ENCODE data around the gene FRRS1. TPM values are rescaled to one million over a fixed set of nuclear protein-coding genes. Genes with fewer than 3 reads are reported as not detected.

FRRS1 gene
- total and polyA plus RNA-seq, 2 experiments from 2014 or later: 0.34 to 6.8 TPM

DNA sequence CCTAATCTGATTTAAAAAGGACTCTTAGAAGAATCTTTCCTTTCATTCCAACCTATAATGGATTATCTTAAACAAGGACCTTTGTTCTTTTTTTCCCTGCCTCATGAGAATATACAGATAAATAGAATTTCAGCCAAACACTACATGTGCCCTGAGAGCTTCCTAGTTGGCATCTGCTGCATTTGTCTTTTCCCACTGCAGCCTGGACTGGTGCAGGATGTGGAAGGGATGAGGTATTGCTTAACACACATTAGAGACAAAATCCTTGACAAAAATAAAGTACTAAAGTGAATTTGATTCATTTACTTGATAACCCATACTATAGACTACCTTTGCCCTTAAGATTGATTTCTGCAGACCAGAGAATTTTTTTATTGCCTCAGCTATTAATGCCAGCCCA is 61.0 kb downstream of the FRRS1 start (continued):
- TF ChIP-seq, protein P1, sequence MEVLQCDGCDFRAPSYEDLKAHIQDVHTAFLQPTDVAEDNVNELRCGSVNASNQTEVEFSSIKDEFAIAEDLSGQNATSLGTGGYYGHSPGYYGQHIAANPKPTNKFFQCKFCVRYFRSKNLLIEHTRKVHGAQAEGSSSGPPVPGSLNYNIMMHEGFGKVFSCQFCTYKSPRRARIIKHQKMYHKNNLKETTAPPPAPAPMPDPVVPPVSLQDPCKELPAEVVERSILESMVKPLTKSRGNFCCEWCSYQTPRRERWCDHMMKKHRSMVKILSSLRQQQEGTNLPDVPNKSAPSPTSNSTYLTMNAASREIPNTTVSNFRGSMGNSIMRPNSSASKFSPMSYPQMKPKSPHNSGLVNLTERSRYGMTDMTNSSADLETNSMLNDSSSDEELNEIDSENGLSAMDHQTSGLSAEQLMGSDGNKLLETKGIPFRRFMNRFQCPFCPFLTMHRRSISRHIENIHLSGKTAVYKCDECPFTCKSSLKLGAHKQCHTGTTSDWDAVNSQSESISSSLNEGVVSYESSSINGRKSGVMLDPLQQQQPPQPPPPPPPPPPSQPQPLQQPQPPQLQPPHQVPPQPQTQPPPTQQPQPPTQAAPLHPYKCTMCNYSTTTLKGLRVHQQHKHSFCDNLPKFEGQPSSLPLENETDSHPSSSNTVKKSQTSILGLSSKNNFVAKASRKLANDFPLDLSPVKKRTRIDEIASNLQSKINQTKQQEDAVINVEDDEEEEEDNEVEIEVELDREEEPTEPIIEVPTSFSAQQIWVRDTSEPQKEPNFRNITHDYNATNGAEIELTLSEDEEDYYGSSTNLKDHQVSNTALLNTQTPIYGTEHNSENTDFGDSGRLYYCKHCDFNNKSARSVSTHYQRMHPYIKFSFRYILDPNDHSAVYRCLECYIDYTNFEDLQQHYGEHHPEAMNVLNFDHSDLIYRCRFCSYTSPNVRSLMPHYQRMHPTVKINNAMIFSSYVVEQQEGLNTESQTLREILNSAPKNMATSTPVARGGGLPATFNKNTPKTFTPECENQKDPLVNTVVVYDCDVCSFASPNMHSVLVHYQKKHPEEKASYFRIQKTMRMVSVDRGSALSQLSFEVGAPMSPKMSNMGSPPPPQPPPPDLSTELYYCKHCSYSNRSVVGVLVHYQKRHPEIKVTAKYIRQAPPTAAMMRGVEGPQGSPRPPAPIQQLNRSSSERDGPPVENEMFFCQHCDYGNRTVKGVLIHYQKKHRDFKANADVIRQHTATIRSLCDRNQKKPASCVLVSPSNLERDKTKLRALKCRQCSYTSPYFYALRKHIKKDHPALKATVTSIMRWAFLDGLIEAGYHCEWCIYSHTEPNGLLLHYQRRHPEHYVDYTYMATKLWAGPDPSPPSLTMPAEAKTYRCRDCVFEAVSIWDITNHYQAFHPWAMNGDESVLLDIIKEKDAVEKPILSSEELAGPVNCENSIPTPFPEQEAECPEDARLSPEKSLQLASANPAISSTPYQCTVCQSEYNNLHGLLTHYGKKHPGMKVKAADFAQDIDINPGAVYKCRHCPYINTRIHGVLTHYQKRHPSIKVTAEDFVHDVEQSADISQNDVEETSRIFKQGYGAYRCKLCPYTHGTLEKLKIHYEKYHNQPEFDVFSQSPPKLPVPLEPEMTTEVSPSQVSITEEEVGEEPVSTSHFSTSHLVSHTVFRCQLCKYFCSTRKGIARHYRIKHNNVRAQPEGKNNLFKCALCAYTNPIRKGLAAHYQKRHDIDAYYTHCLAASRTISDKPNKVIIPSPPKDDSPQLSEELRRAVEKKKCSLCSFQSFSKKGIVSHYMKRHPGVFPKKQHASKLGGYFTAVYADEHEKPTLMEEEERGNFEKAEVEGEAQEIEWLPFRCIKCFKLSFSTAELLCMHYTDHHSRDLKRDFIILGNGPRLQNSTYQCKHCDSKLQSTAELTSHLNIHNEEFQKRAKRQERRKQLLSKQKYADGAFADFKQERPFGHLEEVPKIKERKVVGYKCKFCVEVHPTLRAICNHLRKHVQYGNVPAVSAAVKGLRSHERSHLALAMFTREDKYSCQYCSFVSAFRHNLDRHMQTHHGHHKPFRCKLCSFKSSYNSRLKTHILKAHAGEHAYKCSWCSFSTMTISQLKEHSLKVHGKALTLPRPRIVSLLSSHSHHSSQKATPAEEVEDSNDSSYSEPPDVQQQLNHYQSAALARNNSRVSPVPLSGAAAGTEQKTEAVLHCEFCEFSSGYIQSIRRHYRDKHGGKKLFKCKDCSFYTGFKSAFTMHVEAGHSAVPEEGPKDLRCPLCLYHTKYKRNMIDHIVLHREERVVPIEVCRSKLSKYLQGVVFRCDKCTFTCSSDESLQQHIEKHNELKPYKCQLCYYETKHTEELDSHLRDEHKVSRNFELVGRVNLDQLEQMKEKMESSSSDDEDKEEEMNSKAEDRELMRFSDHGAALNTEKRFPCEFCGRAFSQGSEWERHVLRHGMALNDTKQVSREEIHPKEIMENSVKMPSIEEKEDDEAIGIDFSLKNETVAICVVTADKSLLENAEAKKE (CRISPR knock-in tag; IDR thresholded peaks at IDR 0.05): no peak

- Histone ChIP-seq H3K4me2 (no peak overlapping the region), H2AFZ (no peak overlapping the region), H3K36me3 (ENCODE audit: insufficient read depth) (no peaks in the 10 kb centered on the region), H4K20me1 (replicated peaks; ENCODE audit: insufficient read depth) (no peaks in the 10 kb centered on the region), H3F3A (replicated peaks; ENCODE audit: low read depth) (no peaks in the 10 kb centered on the region), H3K9me2 (ENCODE audit: insufficient read depth) (0 out of 2 replicates have a peak, but pooled peaks cover 3% of the 10 kb centered on the region), H3K79me2 (replicated peaks; ENCODE audit: insufficient read depth) (no peaks in the 10 kb centered on the region), H3K4me3 (no peak overlapping the region), H3K27me3 (ENCODE audit: insufficient read depth) (no peaks in the 10 kb centered on the region), H3K27ac (ENCODE audit: low read depth) (no peak overlapping the region), H3K4me1 (ENCODE audit: insufficient read depth) (no peaks in the 10 kb centered on the region)
- no peak for TF ChIP-seq EZH2 (IDR thresholded peaks at IDR 0.05; ENCODE audit: low read depth, unreplicated experiment)
- TF ChIP-seq NANOG (IDR thresholded peaks at IDR 0.05; ENCODE audit: borderline replicate concordance): no peak
- TF ChIP-seq, protein P2, sequence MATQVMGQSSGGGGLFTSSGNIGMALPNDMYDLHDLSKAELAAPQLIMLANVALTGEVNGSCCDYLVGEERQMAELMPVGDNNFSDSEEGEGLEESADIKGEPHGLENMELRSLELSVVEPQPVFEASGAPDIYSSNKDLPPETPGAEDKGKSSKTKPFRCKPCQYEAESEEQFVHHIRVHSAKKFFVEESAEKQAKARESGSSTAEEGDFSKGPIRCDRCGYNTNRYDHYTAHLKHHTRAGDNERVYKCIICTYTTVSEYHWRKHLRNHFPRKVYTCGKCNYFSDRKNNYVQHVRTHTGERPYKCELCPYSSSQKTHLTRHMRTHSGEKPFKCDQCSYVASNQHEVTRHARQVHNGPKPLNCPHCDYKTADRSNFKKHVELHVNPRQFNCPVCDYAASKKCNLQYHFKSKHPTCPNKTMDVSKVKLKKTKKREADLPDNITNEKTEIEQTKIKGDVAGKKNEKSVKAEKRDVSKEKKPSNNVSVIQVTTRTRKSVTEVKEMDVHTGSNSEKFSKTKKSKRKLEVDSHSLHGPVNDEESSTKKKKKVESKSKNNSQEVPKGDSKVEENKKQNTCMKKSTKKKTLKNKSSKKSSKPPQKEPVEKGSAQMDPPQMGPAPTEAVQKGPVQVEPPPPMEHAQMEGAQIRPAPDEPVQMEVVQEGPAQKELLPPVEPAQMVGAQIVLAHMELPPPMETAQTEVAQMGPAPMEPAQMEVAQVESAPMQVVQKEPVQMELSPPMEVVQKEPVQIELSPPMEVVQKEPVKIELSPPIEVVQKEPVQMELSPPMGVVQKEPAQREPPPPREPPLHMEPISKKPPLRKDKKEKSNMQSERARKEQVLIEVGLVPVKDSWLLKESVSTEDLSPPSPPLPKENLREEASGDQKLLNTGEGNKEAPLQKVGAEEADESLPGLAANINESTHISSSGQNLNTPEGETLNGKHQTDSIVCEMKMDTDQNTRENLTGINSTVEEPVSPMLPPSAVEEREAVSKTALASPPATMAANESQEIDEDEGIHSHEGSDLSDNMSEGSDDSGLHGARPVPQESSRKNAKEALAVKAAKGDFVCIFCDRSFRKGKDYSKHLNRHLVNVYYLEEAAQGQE (IDR thresholded peaks at IDR 0.05; ENCODE audit: unreplicated experiment): no peak
- TF ChIP-seq ZNF114 (CRISPR knock-in tag; IDR thresholded peaks at IDR 0.05): no peak
- TF ChIP-seq, protein P3, sequence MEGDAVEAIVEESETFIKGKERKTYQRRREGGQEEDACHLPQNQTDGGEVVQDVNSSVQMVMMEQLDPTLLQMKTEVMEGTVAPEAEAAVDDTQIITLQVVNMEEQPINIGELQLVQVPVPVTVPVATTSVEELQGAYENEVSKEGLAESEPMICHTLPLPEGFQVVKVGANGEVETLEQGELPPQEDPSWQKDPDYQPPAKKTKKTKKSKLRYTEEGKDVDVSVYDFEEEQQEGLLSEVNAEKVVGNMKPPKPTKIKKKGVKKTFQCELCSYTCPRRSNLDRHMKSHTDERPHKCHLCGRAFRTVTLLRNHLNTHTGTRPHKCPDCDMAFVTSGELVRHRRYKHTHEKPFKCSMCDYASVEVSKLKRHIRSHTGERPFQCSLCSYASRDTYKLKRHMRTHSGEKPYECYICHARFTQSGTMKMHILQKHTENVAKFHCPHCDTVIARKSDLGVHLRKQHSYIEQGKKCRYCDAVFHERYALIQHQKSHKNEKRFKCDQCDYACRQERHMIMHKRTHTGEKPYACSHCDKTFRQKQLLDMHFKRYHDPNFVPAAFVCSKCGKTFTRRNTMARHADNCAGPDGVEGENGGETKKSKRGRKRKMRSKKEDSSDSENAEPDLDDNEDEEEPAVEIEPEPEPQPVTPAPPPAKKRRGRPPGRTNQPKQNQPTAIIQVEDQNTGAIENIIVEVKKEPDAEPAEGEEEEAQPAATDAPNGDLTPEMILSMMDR (conservative IDR thresholded peaks at IDR 0.05; ENCODE audit: low read depth in 2 of 2): no peak
- TF ChIP-seq ETS1 (IDR thresholded peaks at IDR 0.05): no peak
- TF ChIP-seq STAT1 (IDR thresholded peaks at IDR 0.05; ENCODE audit: unreplicated experiment): no peak
- TF ChIP-seq JUNB (IDR thresholded peaks at IDR 0.05; ENCODE audit: unreplicated experiment): no peak
- DNase-seq (ENCODE audit: low spot score): no peak
- no peak overlapping the region for H3K4me3 Mint-ChIP-seq
- H3K27me3 Mint-ChIP-seq (ENCODE audit: insufficient read depth, low read depth, poor library complexity): peaks cover 4% of the 10 kb centered on the region
- H3K27ac Mint-ChIP-seq: peak overlapping the region; percentile 65; the same call in 1 of the 2 replicates
- 0 out of 3 replicates have a peak, but pooled peaks cover 2% of the 10 kb centered on the region for H3K4me1 Mint-ChIP-seq
- H3K36me3 Mint-ChIP-seq (ENCODE audit: low read depth): peaks cover 10% of the 10 kb centered on the region; the same call in 1 of the 3 replicates
- no peak for ATAC-seq
- no peaks in the 10 kb centered on the region; the same call in 1 of the 3 replicates for H3K9me3 Mint-ChIP-seq
These were observed 62.0 kb downstream of the FRRS1 start for GRCh38 chr1:99704356-99704816.
